ENCODE measurements around the gene SERTAD1. TPM values are rescaled to one million over a fixed set of nuclear protein-coding genes. Genes with fewer than 3 reads are reported as not detected.

SERTAD1 gene

GRCh38 chr19:40371802-40372122, 54.0 kb downstream of the SERTAD1 start:
- peaks cover 2% of the 10 kb centered on the region for H3K79me1 ChIP-seq (ENCODE audit: low read depth, low read length)
- H4K91ac ChIP-seq (ENCODE audit: low read depth, low read length, poor library complexity) = no peak overlapping the region
- no peak overlapping the region for H3K4me2 ChIP-seq (ENCODE audit: insufficient read depth, low read length, poor library complexity, severe bottlenecking)
- no peak overlapping the region for H4K8ac ChIP-seq (ENCODE audit: low read depth, low read length)
- peak overlapping the region; percentile 15 for H3K9ac ChIP-seq (ENCODE audit: low read depth, low read length, poor library complexity)
- H3K4me3 ChIP-seq (ENCODE audit: low read length in 2 of 2) = no peak overlapping the region
- peak overlapping the region; percentile 46 for H3K23ac ChIP-seq (ENCODE audit: low read depth, low read length, poor library complexity)
- H2BK12ac ChIP-seq (ENCODE audit: low read length) = no peak overlapping the region
- H3K18ac ChIP-seq (ENCODE audit: low read length) = no peak overlapping the region
- no peak overlapping the region for H2AK5ac ChIP-seq (ENCODE audit: low read depth, low read length)
- no peak overlapping the region for H2BK15ac ChIP-seq (ENCODE audit: low read length)
- whole genome bisulfite sequencing, 2 donors (ENCODE audit: extremely low coverage in 2 of 2, insufficient read length in 2 of 2, insufficient replicate concordance in 1 of 2) = no CpG with 5 or more reads among the region's 5 CpGs
- no peak overlapping the region for H3K27ac ChIP-seq (replicated peaks; ENCODE audit: low read length)
- H2BK5ac ChIP-seq (ENCODE audit: low read length) = no peak overlapping the region
- H2AFZ ChIP-seq (ENCODE audit: low read length) = no peak overlapping the region
- no peaks in the 10 kb centered on the region for H3K9me3 ChIP-seq (replicated peaks in 1 of 2; ENCODE audit: control insufficient read depth in 2 of 2, insufficient read depth in 1 of 2, low read depth in 1 of 2, low read length in 2 of 2)
- no peak overlapping the region for H3K4ac ChIP-seq (ENCODE audit: low read length)
- H3K4me1 ChIP-seq (ENCODE audit: control insufficient read depth in 2 of 2, insufficient read depth in 1 of 2, low read depth in 1 of 2, low read length in 2 of 2) = peaks cover 3 to 7% of the 10 kb centered on the region in 2 donors
- no peaks in the 10 kb centered on the region for H3K27me3 ChIP-seq (ENCODE audit: control insufficient read depth in 3 of 3, insufficient read depth in 3 of 3, low read depth in 1 of 3, low read length in 3 of 3)
- DNase-seq (ENCODE audit: low spot score) = no peak
- no peak overlapping the region for H3K14ac ChIP-seq (ENCODE audit: low read length)
- H3K36me3 ChIP-seq (replicated peaks in 1 of 2; ENCODE audit: control insufficient read depth in 2 of 2, insufficient read depth in 2 of 2, low read length in 2 of 2) = peaks cover 52 to 86% of the 10 kb centered on the region in 2 donors
- H2BK120ac ChIP-seq (ENCODE audit: low read depth, low read length) = no peak overlapping the region

Small RNAs within 50 kb of the gene (small RNA-seq; reads per million reads assigned to genes)
- not detected for gene RF00017 (ENCODE audit: insufficient read depth)

Data from neuronal stem cell (in vitro differentiated cells).